ENCODE measurements around the gene RAPGEF6.
"Not testable (repeated sequence)": the region's sequence is repeated elsewhere in the genome, so short reads cannot be mapped to it uniquely, and the experiment has no call there.

RAPGEF6 gene

DNA sequence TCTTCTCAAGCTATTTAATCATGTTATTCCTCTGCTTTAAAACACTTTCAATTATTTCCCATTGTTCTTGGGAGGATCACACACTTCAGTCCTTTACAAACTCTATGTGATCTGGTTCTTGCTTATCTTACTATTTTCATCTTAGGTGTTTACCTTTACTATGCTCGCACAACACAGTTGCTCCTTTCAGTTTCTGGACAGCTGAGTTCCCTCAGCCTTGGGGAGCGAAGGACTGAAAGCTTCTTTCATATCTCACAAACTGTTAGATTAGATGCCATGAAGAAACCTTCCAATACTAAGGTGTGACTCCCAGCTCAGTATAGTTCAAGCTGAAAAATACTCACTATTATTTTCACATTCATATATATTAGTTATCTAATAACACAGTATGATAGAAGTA is 253.3 kb downstream of the RAPGEF6 start:
- DNase-seq = no peak

DNA sequence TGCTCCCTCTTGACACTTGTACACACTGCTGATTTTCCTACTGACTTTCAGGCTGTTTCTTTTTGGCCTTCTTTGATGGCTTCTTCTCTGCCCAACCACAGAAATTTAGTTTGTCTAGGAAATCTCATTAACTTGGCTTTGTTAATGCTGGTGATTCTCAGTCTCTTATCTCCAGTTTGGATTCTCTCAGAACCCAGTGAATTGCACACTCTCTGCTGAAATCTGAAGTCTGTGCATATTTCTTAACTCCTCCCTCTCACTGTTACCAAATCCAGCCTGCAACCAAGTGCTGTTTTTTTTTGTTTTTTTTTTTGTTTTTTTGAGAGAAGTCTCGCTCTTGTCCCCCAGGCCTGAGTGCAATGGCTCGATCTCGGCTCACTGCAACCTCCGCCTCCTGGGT is 254.0 kb downstream of the RAPGEF6 start:
- no peak for DNase-seq

DNA sequence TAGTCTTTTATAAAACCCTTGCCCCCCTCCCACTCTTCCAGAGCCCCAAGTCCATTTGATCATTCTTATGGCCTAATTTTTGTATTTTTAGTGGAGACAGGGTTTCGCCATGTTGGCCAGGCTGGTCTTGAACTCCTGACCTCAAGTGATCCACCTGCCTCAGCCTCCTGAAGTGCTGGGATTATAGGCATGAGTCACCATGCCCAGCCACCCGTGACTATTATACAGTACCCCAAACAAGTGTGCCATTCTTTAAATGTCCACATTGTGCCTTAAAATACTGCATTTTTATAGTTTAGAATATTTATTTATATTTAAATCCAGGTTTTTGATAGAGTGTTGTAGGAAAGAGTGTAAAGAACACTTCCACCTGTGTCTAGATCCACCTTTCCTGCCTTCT is 254.8 kb downstream of the RAPGEF6 start:
- DNase-seq = not testable (repeated sequence)

- DNase-seq = peak; percentile 53 to 69
Measured at GRCh38 chr5:131379723-131380122, 255.3 kb downstream of the RAPGEF6 start.

DNA sequence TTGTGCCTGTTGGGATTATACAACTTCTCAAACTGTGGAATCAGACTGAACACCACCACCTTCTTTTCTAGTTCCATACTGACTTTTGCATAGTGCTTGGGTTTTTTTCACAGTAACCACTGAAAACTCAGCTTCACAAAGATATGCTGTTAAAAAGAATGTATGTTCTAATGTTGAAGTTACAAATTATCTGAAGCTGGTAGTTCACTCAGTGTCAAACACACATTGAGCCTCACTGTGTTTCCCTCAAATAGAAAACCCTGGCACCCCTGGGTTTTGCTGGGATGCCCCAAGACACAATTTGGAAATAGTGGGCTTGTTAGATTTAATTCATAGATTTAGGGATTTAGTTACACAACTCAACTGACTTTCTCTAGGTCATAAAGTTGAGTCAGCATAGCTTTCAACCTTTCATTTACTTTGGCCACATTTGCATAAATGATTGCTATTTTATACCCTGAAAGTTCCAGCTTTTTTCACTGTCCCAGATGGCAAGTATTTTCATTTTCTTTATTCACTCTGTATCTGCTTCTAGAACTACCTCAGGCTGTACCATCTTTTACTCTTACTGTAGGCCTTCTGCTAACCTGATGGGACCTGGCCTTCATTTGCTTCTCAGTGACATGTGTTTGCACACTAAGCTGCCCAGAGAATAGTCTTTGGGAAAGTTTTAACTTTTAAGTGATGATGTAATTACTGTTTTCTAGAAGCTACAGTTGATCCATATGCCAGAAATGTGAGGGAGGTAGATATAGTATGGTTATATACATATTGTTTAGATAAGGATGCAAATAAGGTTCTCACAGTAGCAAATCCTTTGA is 256.1 kb downstream of the RAPGEF6 start:
- no peak for DNase-seq

- no peak for DNase-seq
Measured at GRCh38 chr5:131377785-131378325, 257.2 kb downstream of the RAPGEF6 start.

DNA sequence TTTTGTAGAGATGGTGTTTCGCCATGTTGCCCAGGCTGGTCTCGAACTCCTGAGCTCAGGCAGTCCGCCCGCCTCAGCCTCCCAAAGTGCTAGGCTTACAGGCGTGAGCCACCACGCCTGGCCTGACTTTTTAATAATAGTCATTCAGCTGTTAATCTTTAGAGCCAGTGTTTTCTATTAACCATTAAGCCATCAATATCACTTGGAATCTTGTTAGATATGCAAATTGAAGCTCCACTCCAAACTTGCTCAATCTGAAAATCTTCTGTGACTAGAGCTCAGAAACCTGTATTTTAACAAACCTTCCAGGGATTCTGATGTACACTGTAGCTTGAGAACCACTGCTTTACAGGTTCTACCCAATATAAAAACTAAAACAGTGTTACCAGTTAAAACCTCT is 257.7 kb downstream of the RAPGEF6 start:
- DNase-seq = no peak

- DNase-seq = no peak
Measured at GRCh38 chr5:131375351-131375750, 259.7 kb downstream of the RAPGEF6 start.
